Measurements from ENCODE around the gene FGR. TPM values are rescaled to one million over a fixed set of nuclear protein-coding genes. Genes with fewer than 3 reads are reported as not detected.

Gene FGR
- polyA plus RNA-seq, 1 of the 3 experiments (the other 2 are of a cell fraction), result not detected

GRCh38 chr1:27678747-27679146 is 43.8 kb upstream of the FGR start:
- H3K4me3 ChIP-seq (ENCODE audit: low read depth in 2 of 2, low read length in 1 of 2), result no peak overlapping the region
- H3K36me3 ChIP-seq (replicated peaks in 1 of 2; ENCODE audit: control insufficient read depth in 1 of 2, insufficient read depth in 2 of 2, low read length in 1 of 2), result no peaks in the 10 kb centered on the region
- H3K4me1 ChIP-seq (ENCODE audit: control insufficient read depth in 1 of 2, insufficient read depth in 2 of 2, low read depth in 1 of 2, low read length in 1 of 2), result no peaks in the 10 kb centered on the region
- CTCF ChIA-PET, result interaction anchor here (1.1 kb wide), 1 partner anchor 47 kb away, joined by 4 read pairs; the partner anchor contains the start of gene FAM76A
- H4K20me1 ChIP-seq (ENCODE audit: insufficient read depth), result no peaks in the 10 kb centered on the region
- H2AFZ ChIP-seq (ENCODE audit: low read depth), result no peak overlapping the region
- no peaks in the 10 kb centered on the region for H3F3A ChIP-seq (replicated peaks; ENCODE audit: insufficient read depth)
- DNase-seq, result no peak
- POLR2A ChIA-PET, result no interaction called here
- TF ChIP-seq POLR2AphosphoS5 (IDR thresholded peaks at IDR 0.05; ENCODE audit: low read depth, low read length) (no peak), MEF2A (IDR thresholded peaks at IDR 0.05; ENCODE audit: borderline replicate concordance, low read depth) (no peak)
- H3K27me3 ChIP-seq (ENCODE audit: insufficient read depth), result no peaks in the 10 kb centered on the region; the same call in 1 of the 2 replicates
- no peaks in the 10 kb centered on the region for H3K79me2 ChIP-seq (ENCODE audit: insufficient read depth)
- H3K4me2 ChIP-seq, result no peak overlapping the region
- no peak overlapping the region for H3K9ac ChIP-seq
- H3K9me2 ChIP-seq, result no peaks in the 10 kb centered on the region
- 0 out of 2 replicates have a peak, but pooled peaks cover 3% of the 10 kb centered on the region for H3K9me3 ChIP-seq
- no peak overlapping the region for H3K27ac ChIP-seq (ENCODE audit: low read depth in 2 of 2, low read length in 1 of 2)

- ChIA-PET POLR2A (no interaction called here), CTCF (no interaction called here)
- DNase-seq, result no peak
- Histone ChIP-seq H3K27ac (ENCODE audit: low read depth in 2 of 2, low read length in 1 of 2) (no peak overlapping the region), H3K27me3 (ENCODE audit: insufficient read depth) (no peaks in the 10 kb centered on the region), H2AFZ (ENCODE audit: low read depth) (no peak overlapping the region), H3K9ac (no peak overlapping the region), H3K36me3 (replicated peaks in 1 of 2; ENCODE audit: control insufficient read depth in 1 of 2, insufficient read depth in 2 of 2, low read length in 1 of 2) (no peaks in the 10 kb centered on the region), H3K4me2 (no peak overlapping the region), H3K79me2 (ENCODE audit: insufficient read depth) (no peaks in the 10 kb centered on the region), H3K4me3 (ENCODE audit: low read depth in 2 of 2, low read length in 1 of 2) (no peak overlapping the region), H3K4me1 (ENCODE audit: control insufficient read depth in 1 of 2, insufficient read depth in 2 of 2, low read depth in 1 of 2, low read length in 1 of 2) (peaks cover 6 to 13% of the 10 kb centered on the region in 2 experiments; a peak in 3 of 4 replicates), H3K9me3 (0 out of 2 replicates have a peak, but pooled peaks cover 3% of the 10 kb centered on the region), H4K20me1 (ENCODE audit: insufficient read depth) (no peaks in the 10 kb centered on the region), H3F3A (replicated peaks; ENCODE audit: insufficient read depth) (peaks cover 10% of the 10 kb centered on the region), H3K9me2 (no peaks in the 10 kb centered on the region)
- TF ChIP-seq GABPA (IDR thresholded peaks at IDR 0.05; ENCODE audit: low read depth) (no peak), USF2 (IDR thresholded peaks at IDR 0.05; ENCODE audit: borderline replicate concordance, low read depth, low read length) (no peak), CTCF (IDR thresholded peaks at IDR 0.05) (no peak), MAX (IDR thresholded peaks at IDR 0.05; ENCODE audit: low read depth) (no peak), FOSL2 (IDR thresholded peaks at IDR 0.05; ENCODE audit: borderline replicate concordance, low read depth) (no peak), MXI1 (IDR thresholded peaks at IDR 0.05; ENCODE audit: low read depth, low read length) (no peak), NFIC (IDR thresholded peaks at IDR 0.05; ENCODE audit: borderline replicate concordance) (no peak), FOXJ3 (CRISPR knock-in tag; IDR thresholded peaks at IDR 0.05) (no peak)
- 91% methylated on average over 1 of the region's 1 CpG for WGBS (ENCODE audit: low lambda C conversion rate)
Measured at GRCh38 chr1:27676410-27676809, 41.4 kb upstream of the FGR start.
